Mucosa of stomach (tissue), 1 donor: ENCODE measurements around the gene FMN1.

Source experiments
- H3K27me3 ChIP-seq: one replicate; pipeline ENCODE4 v1.7.0; 2013; ENCODE audit warnings: mild to moderate bottlenecking, low read length; ENCODE audit not compliant: control insufficient read depth, insufficient read depth
- H3K36me3 ChIP-seq: one replicate; pipeline ENCODE4 v1.7.0; 2013; ENCODE audit warnings: low read length; ENCODE audit not compliant: control insufficient read depth, insufficient read depth
- H3K4me1 ChIP-seq: one replicate; pipeline ENCODE4 v1.7.0; 2013; ENCODE audit warnings: mild to moderate bottlenecking, low read length; ENCODE audit not compliant: control insufficient read depth, insufficient read depth
- H3K4me3 ChIP-seq: one replicate; pipeline ENCODE4 v1.7.0; 2013; ENCODE audit warnings: low read length
- H3K9ac ChIP-seq: one replicate; pipeline ENCODE4 v1.7.0; 2013; ENCODE audit warnings: mild to moderate bottlenecking, low read length, moderate library complexity
- H3K9me3 ChIP-seq: one replicate; pipeline ENCODE4 v1.7.0; 2013; ENCODE audit warnings: mild to moderate bottlenecking, low read length, moderate library complexity; ENCODE audit not compliant: control insufficient read depth
- donor health status: Pancreatic carcinoma.

FMN1 gene

GRCh38 chr15:33194704-33195670 lies at the start of gene FMN1:
Gene FMN1 (minus strand): TSS chr15:33194714. CDS start chr15:33154914, 39,800 bp downstream.
- H3K36me3 ChIP-seq, result no peaks in the 10 kb centered on the region
- H3K4me1 ChIP-seq, result peaks cover 3% of the 10 kb centered on the region
- peak within 1 kb of the TSS; percentile 39 for H3K4me3 ChIP-seq
- peaks cover 4% of the 10 kb centered on the region for H3K27me3 ChIP-seq
- peak within 1 kb of the TSS; percentile 56 for H3K9ac ChIP-seq
- no peaks in the 10 kb centered on the region for H3K9me3 ChIP-seq

- no peaks in the 10 kb centered on the region for H3K4me1 ChIP-seq
- no peaks in the 10 kb centered on the region for H3K27me3 ChIP-seq
- no peaks in the 10 kb centered on the region for H3K9me3 ChIP-seq
- H3K9ac ChIP-seq, result no peak overlapping the region
- no peaks in the 10 kb centered on the region for H3K36me3 ChIP-seq
- no peak overlapping the region for H3K4me3 ChIP-seq
These were observed 49.4 kb upstream of the FMN1 start for GRCh38 chr15:33243869-33244268.

DNA sequence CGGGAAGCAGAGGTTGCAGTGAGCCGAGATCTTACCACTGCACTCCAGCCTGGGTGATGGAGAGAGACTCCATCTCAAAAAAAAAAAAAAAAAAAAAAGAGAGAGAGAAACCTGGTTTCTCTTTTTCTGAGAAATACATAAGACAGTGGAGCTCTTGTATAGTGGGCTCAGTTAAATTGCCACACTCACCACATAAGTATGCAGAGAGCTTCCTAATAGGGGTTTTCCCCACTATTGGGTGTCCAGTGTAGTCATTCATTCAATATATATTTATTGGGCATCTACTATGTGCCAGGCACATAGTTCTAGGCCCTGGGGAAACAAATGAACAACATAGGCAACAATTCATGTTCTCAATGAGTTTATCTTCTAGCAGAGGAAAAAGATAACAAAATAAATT lies 48.9 kb upstream of the FMN1 start:
- Histone ChIP-seq H3K4me1 (no peaks in the 10 kb centered on the region), H3K36me3 (no peaks in the 10 kb centered on the region), H3K27me3 (no peaks in the 10 kb centered on the region), H3K9me3 (no peaks in the 10 kb centered on the region), H3K4me3 (no peak overlapping the region), H3K9ac (no peak overlapping the region)

DNA sequence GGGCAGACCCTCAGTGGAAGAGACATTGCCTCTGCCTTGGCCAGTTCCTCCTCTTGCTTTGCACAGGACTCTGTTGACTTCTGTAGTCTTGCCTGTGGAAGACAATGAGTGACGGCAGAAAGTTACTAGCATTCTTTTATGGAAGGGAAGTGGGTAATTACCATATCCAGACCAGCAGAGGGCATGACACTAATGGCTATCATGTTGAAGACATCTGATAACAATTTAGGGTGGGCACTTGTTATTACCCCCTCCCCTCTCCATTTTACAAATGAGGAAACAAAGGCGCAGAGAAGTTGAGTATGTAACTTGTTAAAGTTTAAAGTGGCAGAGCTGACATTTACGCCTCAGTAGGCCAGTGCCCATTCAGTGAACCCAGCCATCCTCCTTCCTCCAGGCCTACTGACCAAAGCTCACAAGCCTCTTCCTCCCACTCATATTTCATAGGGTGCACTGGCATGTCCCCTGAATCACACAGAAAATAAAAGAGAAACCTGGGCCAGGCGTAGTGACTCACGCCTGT lies 48.2 kb upstream of the FMN1 start:
- Histone ChIP-seq H3K4me3 (no peak overlapping the region), H3K4me1 (no peaks in the 10 kb centered on the region), H3K36me3 (no peaks in the 10 kb centered on the region), H3K27me3 (no peaks in the 10 kb centered on the region), H3K9me3 (no peaks in the 10 kb centered on the region), H3K9ac (no peak overlapping the region)

DNA sequence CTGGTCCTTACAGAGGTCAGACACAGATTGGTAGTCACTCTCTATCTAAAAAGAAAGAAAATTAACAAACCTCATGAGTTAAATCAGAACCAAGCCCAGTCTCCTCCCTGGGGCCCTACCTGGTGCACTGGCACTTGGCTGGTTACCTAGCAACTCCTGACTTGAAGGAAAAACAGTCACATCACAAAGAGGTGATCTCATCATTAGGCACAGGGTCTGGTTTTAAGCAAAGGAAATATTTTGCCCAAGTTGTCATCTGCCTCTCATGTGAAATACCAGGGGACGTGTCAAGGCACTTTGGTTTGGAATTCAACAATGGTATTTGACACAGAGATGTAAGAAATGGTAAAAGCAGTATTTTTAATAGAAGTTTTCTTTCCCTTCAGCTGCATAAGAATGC lies 47.7 kb upstream of the FMN1 start:
- Histone ChIP-seq H3K27me3 (no peaks in the 10 kb centered on the region), H3K9me3 (no peaks in the 10 kb centered on the region), H3K9ac (no peak overlapping the region), H3K4me1 (no peaks in the 10 kb centered on the region), H3K36me3 (no peaks in the 10 kb centered on the region), H3K4me3 (no peak overlapping the region)

DNA sequence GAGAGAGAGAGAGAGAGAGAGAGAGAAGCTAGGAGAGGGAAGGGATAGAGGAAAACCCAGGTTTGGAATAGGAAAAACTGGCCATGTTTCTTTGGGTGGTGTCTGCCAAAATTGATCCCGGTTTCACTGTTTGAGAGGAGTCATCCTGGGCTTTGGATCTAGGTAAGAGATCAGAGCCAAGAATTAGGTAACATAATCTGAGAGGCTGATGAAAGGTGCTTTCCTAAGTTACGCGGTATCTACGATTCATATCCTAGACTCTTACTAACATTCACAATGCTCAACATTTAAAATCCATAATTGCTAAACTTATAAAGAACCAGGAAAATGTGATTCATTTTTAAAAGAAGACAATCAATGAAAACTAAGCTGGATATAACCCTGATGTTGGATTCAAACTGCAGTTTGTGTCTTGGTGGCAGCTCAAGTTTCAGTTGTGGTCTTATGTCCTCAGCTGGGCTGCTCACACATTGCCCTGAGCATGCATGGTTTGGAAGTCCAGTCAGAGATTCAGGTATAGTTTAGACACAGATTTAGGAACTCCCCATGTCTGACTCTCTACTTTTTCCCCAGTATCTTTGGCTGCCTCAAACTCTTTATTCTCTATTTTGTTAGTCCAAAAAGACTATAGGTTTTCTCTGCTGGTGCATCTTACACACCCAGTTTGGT lies 42.5 kb upstream of the FMN1 start:
- Histone ChIP-seq H3K4me3 (no peak overlapping the region), H3K36me3 (no peaks in the 10 kb centered on the region), H3K9ac (no peak overlapping the region), H3K27me3 (no peaks in the 10 kb centered on the region), H3K9me3 (no peaks in the 10 kb centered on the region), H3K4me1 (no peaks in the 10 kb centered on the region)

- Histone ChIP-seq H3K4me1 (no peaks in the 10 kb centered on the region), H3K27me3 (no peaks in the 10 kb centered on the region), H3K36me3 (no peaks in the 10 kb centered on the region), H3K9me3 (no peaks in the 10 kb centered on the region), H3K9ac (no peak overlapping the region), H3K4me3 (no peak overlapping the region)
These were observed 39.5 kb upstream of the FMN1 start for GRCh38 chr15:33234020-33234461.

DNA sequence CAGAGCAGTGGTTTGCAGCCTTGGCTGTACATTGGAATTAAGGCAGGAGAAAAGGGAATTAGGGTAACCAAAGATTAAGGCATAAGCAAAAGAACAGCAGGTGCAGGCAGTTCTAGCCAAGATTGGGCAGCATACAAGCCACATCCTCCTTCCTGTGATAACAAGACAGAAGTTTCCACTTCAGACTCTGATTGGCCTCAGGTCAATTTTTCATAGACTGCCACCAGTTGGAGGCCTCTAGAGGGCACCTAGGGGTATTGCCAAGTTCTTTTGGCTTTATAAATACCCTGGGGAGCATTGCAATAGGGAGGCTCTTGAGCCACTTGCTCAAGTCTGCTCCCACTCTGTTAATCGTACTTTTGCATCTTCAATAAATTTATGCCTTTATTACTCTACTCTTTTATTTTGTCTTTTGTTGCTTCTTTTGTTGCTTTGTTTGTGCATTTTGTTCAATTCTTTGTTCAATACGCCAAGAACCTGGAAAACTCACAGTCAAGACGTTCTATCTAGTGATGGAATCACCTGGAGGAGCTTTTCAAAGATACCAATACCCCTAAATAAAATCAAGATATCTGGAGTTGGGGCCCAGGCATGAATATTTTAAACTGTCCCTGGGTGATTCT lies 32.2 kb upstream of the FMN1 start:
- Histone ChIP-seq H3K9me3 (no peaks in the 10 kb centered on the region), H3K4me3 (no peak overlapping the region), H3K36me3 (no peaks in the 10 kb centered on the region), H3K4me1 (no peaks in the 10 kb centered on the region), H3K27me3 (no peaks in the 10 kb centered on the region), H3K9ac (no peak overlapping the region)

GRCh38 chr15:33218071-33218491 lies 23.6 kb upstream of the FMN1 start:
- H3K36me3 ChIP-seq, result no peaks in the 10 kb centered on the region
- no peak overlapping the region for H3K4me3 ChIP-seq
- no peaks in the 10 kb centered on the region for H3K4me1 ChIP-seq
- no peaks in the 10 kb centered on the region for H3K27me3 ChIP-seq
- H3K9me3 ChIP-seq, result no peaks in the 10 kb centered on the region
- H3K9ac ChIP-seq, result no peak overlapping the region

DNA sequence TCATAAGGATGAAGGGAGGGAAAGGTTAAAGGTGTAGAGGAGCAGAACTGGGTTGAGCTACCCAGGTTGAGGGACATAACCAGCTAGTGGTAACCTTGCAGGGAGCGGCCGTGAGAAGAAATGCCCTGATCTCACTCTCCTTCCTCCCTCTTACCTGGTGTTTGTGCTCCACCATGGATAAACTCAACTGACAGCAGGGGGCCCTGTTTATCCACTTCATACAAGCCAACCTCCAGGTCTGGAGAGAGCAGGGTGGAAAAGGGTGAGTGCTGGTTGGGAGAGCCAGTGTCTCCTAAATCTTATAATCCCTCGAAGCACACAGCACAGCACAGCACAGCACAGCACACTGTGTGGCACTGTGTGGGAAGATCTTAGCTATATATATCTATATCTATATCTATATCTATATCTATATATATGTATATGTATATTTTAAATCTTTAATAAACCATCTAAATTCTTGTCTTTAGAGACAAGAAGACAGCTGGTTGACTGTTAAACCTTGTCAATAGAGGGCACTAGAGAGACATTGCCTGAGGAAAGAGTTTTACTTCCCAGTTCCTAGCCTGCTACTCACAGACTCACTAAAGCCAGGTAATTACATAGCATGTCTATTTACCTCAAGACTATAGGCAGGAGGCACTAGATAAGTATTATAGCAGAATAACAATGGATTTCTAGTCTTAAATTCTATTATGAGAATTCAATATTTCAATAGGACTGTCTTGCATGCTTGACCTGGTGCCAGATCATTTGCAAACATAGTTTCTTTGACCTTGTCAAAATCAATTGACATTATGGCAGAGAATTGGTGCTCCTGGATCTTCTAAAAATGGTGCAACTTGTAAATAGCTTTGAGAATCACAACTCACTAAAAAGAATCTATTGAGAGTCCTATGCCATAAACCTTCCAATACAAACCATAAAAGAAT lies 21.7 kb upstream of the FMN1 start:
- Histone ChIP-seq H3K9ac (no peak overlapping the region), H3K9me3 (no peaks in the 10 kb centered on the region), H3K4me3 (no peak overlapping the region), H3K27me3 (no peaks in the 10 kb centered on the region), H3K4me1 (no peaks in the 10 kb centered on the region), H3K36me3 (no peaks in the 10 kb centered on the region)

DNA sequence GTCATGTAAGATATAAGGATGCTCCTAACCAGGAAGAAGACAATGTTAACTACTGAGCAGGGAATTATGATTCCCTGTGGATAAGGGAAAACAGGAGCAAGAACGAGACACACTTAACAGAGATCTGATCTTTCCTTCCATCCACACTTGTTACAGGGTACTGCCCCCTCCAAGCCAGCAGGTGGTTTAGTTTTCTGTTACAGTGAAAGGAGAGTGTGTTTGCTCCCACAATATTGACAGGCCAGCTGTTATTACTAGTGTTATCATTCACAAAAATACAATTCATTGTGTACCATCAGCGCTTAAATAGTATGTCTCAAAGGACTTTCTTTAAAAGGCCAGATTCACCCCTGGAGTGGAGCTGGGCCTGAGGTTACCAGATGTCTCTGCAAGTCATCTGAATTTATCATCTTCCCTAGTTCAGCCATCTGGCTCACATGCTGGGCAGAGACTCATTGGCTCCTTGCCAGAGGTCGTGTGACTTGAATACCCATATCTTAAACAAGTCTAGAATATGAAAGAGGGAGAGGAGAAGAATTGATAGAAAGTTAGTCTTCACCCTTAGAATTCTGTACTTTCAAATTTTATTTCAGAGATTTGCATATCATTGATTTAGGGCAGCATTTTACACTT lies 16.8 kb upstream of the FMN1 start:
- H3K9me3 ChIP-seq, result no peaks in the 10 kb centered on the region
- H3K4me3 ChIP-seq, result no peak overlapping the region

More for the DNA sequence above, 16.8 kb upstream of the FMN1 start:
- Histone ChIP-seq H3K36me3 (no peaks in the 10 kb centered on the region), H3K9ac (no peak overlapping the region), H3K4me1 (no peaks in the 10 kb centered on the region), H3K27me3 (no peaks in the 10 kb centered on the region)
